A549 treated with AZD9567 at 1 μM for 4 hours (cell line): ENCODE results near the gene PKMYT1. TPM values are rescaled to one million over a fixed set of nuclear protein-coding genes. Genes with fewer than 3 reads are reported as not detected.

Experiments used
- total RNA-seq: library from RNA; stranded (reverse); fragments of 200-300 nt; extraction: Qiagen RNA extraction; gene quantifications from 5 replicates; pipeline ENCODE4 v1.2.3, GENCODE V29; 2022; ENCODE audit not compliant: insufficient read depth

PKMYT1 gene
- 68.3 to 98.4 TPM (median 93.8 TPM) in 5 replicates for total RNA-seq

GRCh38 chr16:2980227-2981176 is at the start of gene PKMYT1:
Gene PKMYT1 (minus strand): TSS chr16:2980446. CDS start chr16:2979657, 789 bp downstream.

DNA sequence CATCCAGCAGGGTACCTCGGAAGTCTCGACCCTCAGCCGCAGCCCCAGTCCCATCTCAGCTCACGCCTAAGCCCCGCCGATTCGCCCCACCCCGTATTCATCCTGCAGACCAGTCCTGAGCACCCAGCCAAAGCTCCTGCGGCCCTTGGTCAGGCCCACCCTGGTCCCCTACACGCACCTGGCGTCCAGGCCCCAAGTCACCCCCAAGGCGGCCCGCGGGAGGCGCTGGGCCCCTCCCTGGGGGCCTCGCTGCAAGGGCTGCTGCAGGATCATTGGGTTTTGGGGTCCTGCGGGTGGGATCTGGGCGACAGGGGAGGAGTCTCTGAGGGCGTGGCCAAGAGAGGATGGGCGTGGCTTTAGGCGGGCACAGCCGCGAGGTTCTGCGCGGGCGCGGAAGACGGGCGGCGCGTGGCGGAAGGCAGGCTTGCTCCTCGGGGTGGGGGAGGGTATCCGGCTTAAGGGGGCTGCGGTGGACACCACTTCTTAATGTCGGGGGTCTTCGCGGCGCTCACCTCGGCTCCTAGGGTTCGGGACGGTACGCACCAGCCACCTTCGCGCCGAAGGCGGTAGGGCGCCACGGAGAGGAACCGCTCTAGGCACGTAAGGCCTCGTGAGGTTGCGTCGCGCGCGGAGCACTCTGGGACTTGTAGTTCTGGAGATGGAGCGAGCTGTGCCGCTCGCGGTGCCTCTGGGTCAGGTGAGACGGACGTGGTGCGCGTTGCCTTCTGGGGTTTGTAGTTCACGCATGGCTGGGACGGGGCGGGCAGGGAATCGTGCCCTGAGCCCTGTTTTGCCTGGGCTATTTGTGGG is 43.6 kb upstream of the PKMYT1 start, which contains the start of the genes HCFC1R1 and THOC6:
TSS of gene HCFC1R1 (minus strand) at position 274 of the 810 bp plus-strand sequence. CDS start at position 273, 1 bp downstream.
TSS of gene THOC6 (plus strand) at position 367 of the 810 bp plus-strand sequence. CDS start at position 659, 292 bp downstream.

DNA sequence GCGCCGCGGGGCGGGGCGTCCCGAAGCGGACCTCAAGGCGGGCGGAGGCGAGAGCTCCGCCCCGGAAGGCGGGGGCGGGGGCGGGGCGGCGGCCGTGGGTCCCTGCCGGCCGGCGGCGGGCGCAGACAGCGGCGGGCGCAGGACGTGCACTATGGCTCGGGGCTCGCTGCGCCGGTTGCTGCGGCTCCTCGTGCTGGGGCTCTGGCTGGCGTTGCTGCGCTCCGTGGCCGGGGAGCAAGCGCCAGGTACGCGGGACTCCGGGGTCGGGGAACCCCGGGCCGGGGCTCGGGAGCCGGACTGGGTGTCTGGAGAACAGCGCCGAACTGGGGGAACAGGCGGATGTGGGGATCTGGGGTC is 40.0 kb upstream of the PKMYT1 start, which contains the start of gene TNFRSF12A:
TSS of gene TNFRSF12A (plus strand) at position 122 of the 357 bp plus-strand sequence. CDS start at position 152, 30 bp downstream.

DNA sequence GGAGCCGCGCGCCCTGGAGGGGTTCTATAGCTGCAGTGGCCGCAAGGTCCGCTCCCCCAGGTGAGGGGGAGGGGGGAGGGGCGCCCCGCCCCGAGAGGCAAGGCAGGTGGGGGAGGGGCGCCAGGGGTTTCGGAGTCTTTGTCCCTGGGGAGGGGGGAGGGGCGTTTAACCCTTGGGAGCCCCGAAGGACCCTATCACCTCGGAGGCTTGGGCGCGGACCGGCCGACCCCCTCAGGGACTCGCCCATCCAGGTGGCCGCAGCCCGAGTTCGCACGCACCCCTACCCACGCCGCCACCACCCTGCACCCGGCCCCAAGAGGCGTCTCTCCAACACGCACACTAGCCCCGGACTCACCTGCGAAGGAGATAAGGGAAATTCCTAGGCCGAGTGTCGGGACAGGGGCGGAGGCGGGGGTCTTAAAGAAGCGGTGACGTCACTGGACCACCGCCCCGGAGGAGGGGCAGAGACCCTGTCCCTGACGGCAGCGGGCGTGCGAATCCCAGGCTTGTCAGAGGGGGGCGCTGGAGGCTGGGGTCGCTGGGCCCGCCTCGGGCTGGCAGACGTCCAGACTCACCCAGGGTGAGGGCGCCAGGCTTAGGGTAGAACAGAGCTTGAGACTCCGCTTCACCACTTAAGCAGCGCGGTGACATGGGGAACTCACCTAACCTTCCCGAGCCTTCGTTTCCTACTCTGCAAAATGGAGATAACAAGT is 37.7 kb upstream of the PKMYT1 start, which contains the start of gene CLDN6:
TSS of gene CLDN6 (minus strand) at position 390 of the 713 bp plus-strand sequence. CDS start 2,162 bp downstream, outside the sequence.

DNA sequence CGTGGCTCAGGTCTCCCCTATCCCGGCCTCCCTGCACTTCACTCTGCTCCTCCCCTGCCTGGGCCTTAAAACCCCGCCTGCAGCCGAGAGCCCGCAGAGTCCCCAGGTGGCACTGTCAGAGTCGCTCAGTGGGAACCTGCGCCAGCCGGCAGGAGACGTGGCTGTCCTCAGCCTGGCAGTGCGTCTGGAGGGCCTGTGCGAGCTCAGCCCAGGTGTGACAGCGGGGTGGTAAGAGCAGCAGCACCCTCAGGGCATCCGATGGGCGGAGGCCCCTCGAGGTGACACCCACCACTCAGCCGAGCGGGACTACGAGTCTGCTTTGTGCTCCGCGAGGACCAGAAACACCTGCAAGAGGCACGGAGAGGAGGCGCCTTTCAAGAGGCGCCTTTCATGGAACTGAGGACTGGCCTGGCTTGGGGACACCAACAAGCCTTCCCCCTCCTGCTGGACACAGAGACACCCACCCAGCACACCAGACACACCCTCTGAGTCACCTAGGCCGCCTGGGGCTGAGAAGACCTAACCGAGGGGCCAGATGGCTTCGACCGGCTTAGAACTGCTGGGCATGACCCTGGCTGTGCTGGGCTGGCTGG is 32.7 kb upstream of the PKMYT1 start, which contains the start of gene CLDN9:
TSS of gene CLDN9 (plus strand) at position 96 of the 593 bp plus-strand sequence. CDS start at position 536, 440 bp downstream.

DNA sequence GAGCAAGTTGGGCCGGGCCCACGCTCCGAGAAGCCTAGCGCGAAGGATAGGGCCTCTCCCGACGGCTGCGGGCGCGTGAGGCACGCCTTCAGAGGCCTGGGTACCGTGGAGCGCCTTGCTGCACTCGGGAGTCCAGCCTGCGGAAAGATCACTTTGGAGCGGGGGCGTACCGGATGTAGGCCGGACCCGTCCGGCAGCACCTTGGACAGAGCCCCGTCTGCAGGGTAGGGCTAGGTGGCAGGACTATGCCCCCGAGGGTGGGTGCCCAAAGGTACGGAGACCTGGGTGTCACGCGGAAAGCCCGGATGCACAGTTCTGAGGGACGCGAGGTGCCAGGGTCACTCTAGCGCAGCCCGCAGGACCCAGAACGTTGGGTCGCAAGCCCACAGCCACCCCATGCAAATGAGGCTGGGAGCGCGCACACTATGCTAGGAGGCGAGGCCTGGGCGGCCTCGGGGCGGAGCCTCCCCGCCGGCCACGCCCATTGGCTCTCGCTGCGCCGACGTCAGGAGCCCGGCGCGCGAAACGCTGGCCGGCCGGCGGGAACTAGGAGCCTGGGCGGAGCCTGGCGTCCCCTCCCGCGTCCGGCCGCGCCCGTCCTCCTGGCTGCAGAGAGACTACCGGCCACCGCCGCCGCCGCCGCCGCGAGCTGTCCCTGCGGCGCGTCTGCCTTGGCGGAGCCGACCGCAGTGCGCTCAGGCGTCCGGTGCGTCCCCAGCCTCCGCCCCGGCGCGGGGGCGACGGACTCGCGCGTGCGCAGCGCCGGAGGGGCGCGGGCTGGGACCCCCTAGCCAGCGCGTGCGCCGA is 11.3 kb downstream of the PKMYT1 start, which contains the start of gene PAQR4:
TSS of gene PAQR4 (plus strand) at position 611 of the 807 bp plus-strand sequence. CDS start 327 bp downstream, outside the sequence.

DNA sequence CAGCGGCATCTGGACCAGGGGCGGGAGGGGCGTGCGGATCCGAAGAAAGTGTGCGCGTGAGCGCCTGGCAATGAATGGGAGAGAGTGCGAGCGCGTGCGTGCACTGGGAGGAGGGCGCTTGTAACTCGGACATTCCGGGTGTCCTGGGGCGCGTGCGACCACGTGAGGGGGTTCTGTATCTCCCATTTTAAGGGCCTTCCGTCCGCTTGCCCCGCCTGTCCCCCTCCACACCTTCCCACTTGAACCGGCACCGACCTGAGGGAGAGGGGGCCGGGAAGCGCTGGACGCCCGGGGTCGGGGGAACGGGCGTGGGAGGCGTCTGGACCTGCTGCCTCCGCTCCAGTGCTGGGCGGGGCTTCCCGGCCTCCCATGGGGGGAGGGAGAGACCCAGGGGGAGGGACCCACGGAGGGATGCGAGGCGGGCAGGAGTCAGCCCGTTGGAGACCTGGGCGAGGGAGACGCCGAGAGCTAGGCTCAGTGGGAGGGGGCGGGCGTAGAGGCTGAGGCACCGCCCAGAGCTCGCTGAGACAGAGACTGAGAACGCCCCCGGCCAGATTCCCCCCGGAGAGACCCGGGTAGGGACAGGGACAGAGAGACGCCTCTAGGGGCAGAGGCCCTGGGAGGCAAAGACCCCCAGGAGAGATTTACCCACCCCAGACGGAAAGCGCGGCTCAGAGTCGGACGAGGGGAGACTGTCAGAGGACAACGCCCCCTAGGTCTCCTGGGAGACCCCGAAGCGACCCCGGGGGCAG is 16.3 kb downstream of the PKMYT1 start, which contains the start of gene KREMEN2:
TSS of gene KREMEN2 (plus strand) at position 553 of the 752 bp plus-strand sequence. CDS start 246 bp downstream, outside the sequence.

Other genes with a start within 250 kb of the PKMYT1 start
- gene SRRM2, start 227.8 kb downstream of the PKMYT1 start, total RNA-seq, result 299 to 450 TPM (median 440 TPM) in 5 replicates
- gene ELOB, start 203.2 kb downstream of the PKMYT1 start, total RNA-seq, result 407 to 510 TPM (median 497 TPM) in 5 replicates
- gene PRSS33, start 192.9 kb downstream of the PKMYT1 start, total RNA-seq, result 0.06 TPM in 1 of 5 replicates, not detected in the others
- gene PRSS41, start 182.0 kb downstream of the PKMYT1 start, total RNA-seq, result not detected in 5 replicates
- 0.16 to 0.24 TPM in 2 of 5 replicates, not detected in the others for gene PRSS21, start 163.2 kb downstream of the PKMYT1 start, total RNA-seq
- 0.49 to 0.80 TPM (median 0.66 TPM) in 4 of 5 replicates, not detected in the other for gene ZG16B, start 150.1 kb downstream of the PKMYT1 start, total RNA-seq
- gene PRSS22, start 122.3 kb downstream of the PKMYT1 start, total RNA-seq, result 0.67 to 1.9 TPM (median 1.1 TPM) in 5 replicates
- gene FLYWCH2, start 97.2 kb downstream of the PKMYT1 start, total RNA-seq, result 48.1 to 54.9 TPM (median 50.4 TPM) in 5 replicates
- gene FLYWCH1, start 68.5 kb downstream of the PKMYT1 start, total RNA-seq, result 23.6 to 29.2 TPM (median 26.3 TPM) in 5 replicates
- 2.0 to 2.5 TPM (median 2.1 TPM) in 4 of 5 replicates, not detected in the other for gene KREMEN2, start 16.2 kb downstream of the PKMYT1 start, total RNA-seq
- gene PAQR4, start 11.1 kb downstream of the PKMYT1 start, total RNA-seq, result 46.7 to 50.9 TPM (median 49.9 TPM) in 5 replicates
- 0.37 to 0.71 TPM (median 0.42 TPM) in 4 of 5 replicates, not detected in the other for gene CLDN9, start 32.5 kb upstream of the PKMYT1 start, total RNA-seq
- 0.18 to 1.2 TPM (median 0.28 TPM) in 5 replicates for gene CLDN6, start 37.7 kb upstream of the PKMYT1 start, total RNA-seq
- gene TNFRSF12A, start 39.9 kb upstream of the PKMYT1 start, total RNA-seq, result 438 to 673 TPM (median 603 TPM) in 5 replicates
- 226 to 241 TPM (median 237 TPM) in 5 replicates for gene HCFC1R1, start 43.5 kb upstream of the PKMYT1 start, total RNA-seq
- gene THOC6, start 43.6 kb upstream of the PKMYT1 start, total RNA-seq, result 26.4 to 38.3 TPM (median 35.7 TPM) in 5 replicates
- gene BICDL2, start 56.5 kb upstream of the PKMYT1 start, total RNA-seq, result not detected in 5 replicates
- gene MMP25, start 66.1 kb upstream of the PKMYT1 start, total RNA-seq, result 0.86 to 1.1 TPM (median 0.96 TPM) in 4 of 5 replicates, not detected in the other
- gene IL32, start 85.2 kb upstream of the PKMYT1 start, total RNA-seq, result 13.0 to 37.1 TPM (median 22.9 TPM) in 5 replicates
- gene ZSCAN10, start 118.8 kb upstream of the PKMYT1 start, total RNA-seq, result 0.03 TPM in 1 of 5 replicates, not detected in the others
- 12.9 to 15.4 TPM (median 14.2 TPM) in 5 replicates for gene ZNF205, start 132.1 kb upstream of the PKMYT1 start, total RNA-seq
- 12.4 to 13.5 TPM (median 12.8 TPM) in 5 replicates for gene ZNF213, start 154.6 kb upstream of the PKMYT1 start, total RNA-seq
- gene OR1F1, start 207.8 kb upstream of the PKMYT1 start, total RNA-seq, result 0.13 to 0.31 TPM (median 0.26 TPM) in 4 of 5 replicates, not detected in the other